Ishikawa (cell line): Measurements from ENCODE around the gene VIPR2.

Experiments
- TAF1 ChIP-seq: IDR thresholded peaks from 2 replicates; pipeline ENCODE4 v1.6.1; 2012; ENCODE audit warnings: low read depth, mild to moderate bottlenecking
- TF ChIP-seq, protein P1 (sequence below): IDR thresholded peaks from 2 replicates; pipeline ENCODE4 v1.6.1; 2012

DNA sequence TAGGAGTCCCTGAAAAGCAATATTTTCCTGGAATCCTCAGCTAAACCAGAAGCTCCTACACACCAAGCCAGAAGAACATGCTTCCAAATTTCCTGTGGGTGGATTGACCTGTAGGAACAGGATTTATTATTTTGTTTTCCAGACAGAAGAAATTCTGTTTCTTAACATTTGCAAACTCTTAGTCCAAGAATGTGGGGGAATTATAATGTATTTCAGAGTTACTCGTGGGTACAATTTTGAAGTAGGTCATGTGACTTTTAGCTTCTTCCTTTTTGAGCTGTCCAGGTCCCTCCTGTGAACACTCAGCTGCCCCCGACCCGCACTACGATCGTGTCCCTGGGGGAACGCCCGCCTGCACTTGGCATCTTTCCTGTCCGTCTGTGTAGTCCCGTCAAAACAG, 27.7 kb upstream of the VIPR2 start:
- TF ChIP-seq TAF1, result no peak
- TF ChIP-seq, protein P1, sequence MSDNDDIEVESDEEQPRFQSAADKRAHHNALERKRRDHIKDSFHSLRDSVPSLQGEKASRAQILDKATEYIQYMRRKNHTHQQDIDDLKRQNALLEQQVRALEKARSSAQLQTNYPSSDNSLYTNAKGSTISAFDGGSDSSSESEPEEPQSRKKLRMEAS, result no peak
